Neuronal stem cell (in vitro differentiated cells): ENCODE measurements around the gene SUGCT.
A peak's percentile ranks its signal among the peaks of the same experiment; 100 is the strongest.

Experiments
- DNase-seq: peaks from one replicate; pipeline ENCODE4 v3.0.0-alpha.2; 2013; ENCODE audit warnings: low spot score
- H2AFZ ChIP-seq: one replicate; pipeline ENCODE4 v1.6.1; 2013; ENCODE audit warnings: mild to moderate bottlenecking, low read length, inconsistent platforms
- H2AK5ac ChIP-seq: 2 replicates; pipeline ENCODE4 v1.6.1; 2013; ENCODE audit warnings: low read depth, mild to moderate bottlenecking, inconsistent platforms, low read length, moderate library complexity, mixed read lengths
- H2BK120ac ChIP-seq: 2 replicates; pipeline ENCODE4 v1.6.1; 2013; ENCODE audit warnings: low read depth, mild to moderate bottlenecking, inconsistent platforms, low read length, moderate library complexity, mixed read lengths
- H2BK12ac ChIP-seq: one replicate; pipeline ENCODE4 v1.6.1; 2013; ENCODE audit warnings: low read length, inconsistent platforms
- H2BK15ac ChIP-seq: 2 replicates; pipeline ENCODE4 v1.6.1; 2013; ENCODE audit warnings: mild to moderate bottlenecking, low read length, inconsistent platforms, mixed read lengths
- H2BK5ac ChIP-seq: one replicate; pipeline ENCODE4 v1.6.1; 2013; ENCODE audit warnings: inconsistent platforms, mild to moderate bottlenecking, low read length, moderate library complexity
- H3K14ac ChIP-seq: one replicate; pipeline ENCODE4 v1.6.1; 2013; ENCODE audit warnings: low read length, inconsistent platforms
- H3K18ac ChIP-seq: 2 replicates; pipeline ENCODE4 v1.6.1; 2013; ENCODE audit warnings: low read length, inconsistent platforms
- H3K23ac ChIP-seq: 2 replicates; pipeline ENCODE4 v1.6.1; 2013; ENCODE audit warnings: low read depth, mild to moderate bottlenecking, mixed read lengths, low read length, inconsistent platforms; ENCODE audit not compliant: poor library complexity
- H3K27ac ChIP-seq: replicated peaks from 3 replicates; pipeline ENCODE4 v1.5.1; 2013; ENCODE audit warnings: low read length, inconsistent platforms
- H3K27me3 ChIP-seq, 3 experiments: 2 replicates each; pipeline ENCODE4 v1.6.1; 2013; ENCODE audit warnings: low read length in 3 of 3, mild to moderate bottlenecking in 2 of 3, inconsistent platforms in 1 of 3, low read depth in 1 of 3, mixed read lengths in 1 of 3, moderate library complexity in 1 of 3; ENCODE audit not compliant: control insufficient read depth in 3 of 3, insufficient read depth in 3 of 3
- H3K36me3 ChIP-seq, 2 donors: replicated peaks in 1 of 2; 2 replicates each; pipeline ENCODE4 v1.6.1; 2013; ENCODE audit warnings: low read length in 2 of 2; ENCODE audit not compliant: control insufficient read depth in 2 of 2, insufficient read depth in 2 of 2
- H3K4ac ChIP-seq: 2 replicates; pipeline ENCODE4 v1.6.1; 2013; ENCODE audit warnings: inconsistent platforms, mild to moderate bottlenecking, low read length, moderate library complexity
- H3K4me1 ChIP-seq, 2 donors: 1 replicate in 1 of 2; 2 replicates in 1 of 2; pipeline ENCODE4 v1.6.1; 2013; ENCODE audit warnings: low read length in 2 of 2, low read depth in 1 of 2; ENCODE audit not compliant: control insufficient read depth in 2 of 2, insufficient read depth in 1 of 2
- H3K4me2 ChIP-seq: one replicate; pipeline ENCODE4 v1.6.1; 2013; ENCODE audit warnings: mild to moderate bottlenecking, low read length, inconsistent platforms; ENCODE audit not compliant: insufficient read depth, poor library complexity, severe bottlenecking
- H3K4me3 ChIP-seq, 2 donors: 2 replicates each; pipeline ENCODE4 v1.5.1; 2013; ENCODE audit warnings: low read length in 2 of 2, mild to moderate bottlenecking in 2 of 2, inconsistent platforms in 1 of 2, moderate library complexity in 1 of 2
- H3K79me1 ChIP-seq: one replicate; pipeline ENCODE4 v1.6.1; 2013; ENCODE audit warnings: low read depth, mild to moderate bottlenecking, inconsistent platforms, low read length, moderate library complexity
- H3K9ac ChIP-seq: one replicate; pipeline ENCODE4 v1.6.1; 2013; ENCODE audit warnings: mild to moderate bottlenecking, low read depth, low read length, inconsistent platforms; ENCODE audit not compliant: poor library complexity
- H3K9me3 ChIP-seq, 2 donors: replicated peaks in 1 of 2; 2 replicates each; pipeline versions ENCODE3 to v1.6.1; 2013; ENCODE audit warnings: low read length in 2 of 2, mild to moderate bottlenecking in 2 of 2, inconsistent platforms in 1 of 2, low read depth in 1 of 2, mixed read lengths in 1 of 2, moderate library complexity in 1 of 2; ENCODE audit not compliant: control insufficient read depth in 2 of 2, insufficient read depth in 1 of 2
- H4K8ac ChIP-seq: one replicate; pipeline ENCODE4 v1.6.1; 2013; ENCODE audit warnings: low read depth, mild to moderate bottlenecking, inconsistent platforms, low read length, moderate library complexity
- H4K91ac ChIP-seq: one replicate; pipeline ENCODE4 v1.6.1; 2013; ENCODE audit warnings: low read length, low read depth, mild to moderate bottlenecking, inconsistent platforms; ENCODE audit not compliant: poor library complexity
- WGBS, 2 donors: extraction: QIAGEN DNeasy Blood & Tissue Kit; methylation state at CpG; one replicate each; pipeline ENCODE4 v1.1.7; 2013; ENCODE audit warnings: missing lambda C conversion rate in 2 of 2, mixed read lengths in 1 of 2; ENCODE audit not compliant: insufficient read length in 2 of 2, insufficient replicate concordance in 1 of 2; ENCODE audit errors: extremely low coverage in 2 of 2; 5-methylcytosine and 5-hydroxymethylcytosine counted together

Gene SUGCT

GRCh38 chr7:40802497-40802896 lies 667.7 kb downstream of the SUGCT start:
- no peak overlapping the region for H2AFZ ChIP-seq
- H3K4ac ChIP-seq: no peak overlapping the region
- no peaks in the 10 kb centered on the region for H3K36me3 ChIP-seq
- no peak overlapping the region for H2BK12ac ChIP-seq
- H4K91ac ChIP-seq: no peak overlapping the region
- WGBS, 2 donors: no CpG with 5 or more reads among the region's 3 CpGs
- no peak overlapping the region for H3K4me3 ChIP-seq
- no peak overlapping the region for H3K4me2 ChIP-seq
- H3K18ac ChIP-seq: no peak overlapping the region
- H2BK15ac ChIP-seq: no peak overlapping the region
- no peak overlapping the region for H4K8ac ChIP-seq
- H3K9ac ChIP-seq: no peak overlapping the region
- H3K27ac ChIP-seq: no peak overlapping the region
- DNase-seq: no peak
- H2AK5ac ChIP-seq: no peak overlapping the region
- no peak overlapping the region for H2BK5ac ChIP-seq
- H3K4me1 ChIP-seq: peaks cover 0 to 3% of the 10 kb centered on the region in 2 donors
- H2BK120ac ChIP-seq: no peak overlapping the region
- H3K14ac ChIP-seq: no peak overlapping the region
- no peaks in the 10 kb centered on the region for H3K27me3 ChIP-seq
- H3K9me3 ChIP-seq: no peaks in the 10 kb centered on the region
- no peak overlapping the region for H3K23ac ChIP-seq
- H3K79me1 ChIP-seq: no peaks in the 10 kb centered on the region

GRCh38 chr7:40804477-40805215 lies 669.8 kb downstream of the SUGCT start:
- no peaks in the 10 kb centered on the region for H3K9me3 ChIP-seq
- H2AFZ ChIP-seq: no peak overlapping the region
- H2BK5ac ChIP-seq: no peak overlapping the region
- no CpG with 5 or more reads among the region's 6 CpGs for WGBS, 2 donors
- DNase-seq: no peak
- no peak overlapping the region for H3K4me2 ChIP-seq
- no peak overlapping the region for H3K9ac ChIP-seq
- peaks cover 0 to 6% of the 10 kb centered on the region in 2 donors for H3K4me1 ChIP-seq
- no peak overlapping the region for H2BK15ac ChIP-seq
- H3K14ac ChIP-seq: no peak overlapping the region
- no peak overlapping the region for H3K18ac ChIP-seq
- no peak overlapping the region for H2AK5ac ChIP-seq
- no peaks in the 10 kb centered on the region for H3K27me3 ChIP-seq
- no peaks in the 10 kb centered on the region for H3K36me3 ChIP-seq
- no peak overlapping the region for H4K91ac ChIP-seq
- H3K23ac ChIP-seq: no peak overlapping the region
- no peak overlapping the region for H4K8ac ChIP-seq
- H3K4ac ChIP-seq: no peak overlapping the region
- H3K79me1 ChIP-seq: no peaks in the 10 kb centered on the region
- H2BK120ac ChIP-seq: no peak overlapping the region
- H3K27ac ChIP-seq: no peak overlapping the region
- no peak overlapping the region for H3K4me3 ChIP-seq
- no peak overlapping the region for H2BK12ac ChIP-seq

GRCh38 chr7:40805361-40805760 lies 670.6 kb downstream of the SUGCT start:
- Histone ChIP-seq H3K79me1 (no peaks in the 10 kb centered on the region), H2BK5ac (no peak overlapping the region), H3K9me3 (no peaks in the 10 kb centered on the region), H3K14ac (no peak overlapping the region), H3K27ac (no peak overlapping the region), H2BK120ac (no peak overlapping the region), H3K4ac (no peak overlapping the region), H3K18ac (no peak overlapping the region), H3K27me3 (no peaks in the 10 kb centered on the region), H3K4me3 (no peak overlapping the region), H3K9ac (no peak overlapping the region), H2BK15ac (no peak overlapping the region), H4K91ac (no peak overlapping the region), H2BK12ac (no peak overlapping the region), H3K4me2 (no peak overlapping the region), H3K4me1 (peaks cover 0 to 6% of the 10 kb centered on the region in 2 donors), H3K36me3 (no peaks in the 10 kb centered on the region), H3K23ac (no peak overlapping the region), H4K8ac (no peak overlapping the region), H2AK5ac (no peak overlapping the region), H2AFZ (no peak overlapping the region)
- DNase-seq: no peak

- Histone ChIP-seq H3K79me1 (no peaks in the 10 kb centered on the region), H3K4me2 (no peak overlapping the region), H3K9me3 (peaks cover 0 to 14% of the 10 kb centered on the region in 2 donors), H3K9ac (no peak overlapping the region), H4K8ac (no peak overlapping the region), H2BK15ac (no peak overlapping the region), H2AFZ (no peak overlapping the region), H2BK120ac (no peak overlapping the region), H3K4ac (no peak overlapping the region), H2BK5ac (no peak overlapping the region), H2AK5ac (no peak overlapping the region), H4K91ac (no peak overlapping the region), H3K36me3 (no peaks in the 10 kb centered on the region), H3K27ac (no peak overlapping the region), H3K14ac (no peak overlapping the region), H3K27me3 (no peaks in the 10 kb centered on the region), H3K18ac (peak overlapping the region; percentile 45), H3K4me1 (peaks cover 0 to 3% of the 10 kb centered on the region in 2 donors), H2BK12ac (no peak overlapping the region), H3K23ac (no peak overlapping the region), H3K4me3 (no peak overlapping the region)
- no peak for DNase-seq
Observed at GRCh38 chr7:40808378-40808942, 673.7 kb downstream of the SUGCT start.
